PC-9 (cell line): ENCODE results near the gene SIRPA. TPM values are rescaled to one million over a fixed set of nuclear protein-coding genes. Genes with fewer than 3 reads are reported as not detected.

ENCODE experiments used
- BruUV-seq: library from RNA; stranded (reverse); fragments of 400-500 nt; replicated peaks from 2 replicates; lab custom pipeline; 2021; lab: Mats Ljungman, UMichigan
- CTCF ChIA-PET: fragments of 300-600 bp; sonication (Branson Sonifier 250); formaldehyde crosslinking; loops from one replicate; lab custom pipeline; 2022; ENCODE audit warnings: antibody characterized with exemption; lab: Charles Lee
- POLR2A ChIA-PET: fragments of 300-600 bp; sonication (Branson Sonifier 250); formaldehyde crosslinking; loops from one replicate; lab custom pipeline; 2022; ENCODE audit warnings: antibody characterized with exemption; ENCODE audit not compliant: unreplicated experiment; lab: Charles Lee
- DNase-seq, 2 experiments: peaks; one replicate each; pipeline versions ENCODE4 v3.0.0 to v3.0.0-alpha.2; 2015 to 2022; ENCODE audit warnings: mixed read lengths in 1 of 2
- H2AFZ ChIP-seq: fragments of 200-600 bp; sonication (generic); 2 replicates; pipeline ENCODE4 v1.8.1; 2017; ENCODE audit warnings: antibody characterized with exemption
- H3F3A ChIP-seq: fragments of 200-600 bp; sonication (generic); 2 replicates; pipeline ENCODE4 v1.8.1; 2017; ENCODE audit warnings: antibody characterized with exemption, mild to moderate bottlenecking, low read depth; ENCODE audit not compliant: insufficient read depth
- H3K27ac ChIP-seq: fragments of 200-600 bp; sonication (generic); 2 replicates; pipeline ENCODE4 v1.6.1; 2016; ENCODE audit warnings: mixed run types
- H3K27me3 ChIP-seq: fragments of 200-600 bp; sonication (generic); 2 replicates; pipeline ENCODE4 v1.6.1; 2016; ENCODE audit warnings: low read depth, mixed run types; ENCODE audit not compliant: insufficient read depth
- H3K36me3 ChIP-seq: fragments of 200-600 bp; sonication (generic); 2 replicates; pipeline ENCODE4 v1.6.1; 2016; ENCODE audit warnings: low read depth, mixed run types
- H3K4me1 ChIP-seq: fragments of 200-600 bp; sonication (generic); replicated peaks from 2 replicates; pipeline ENCODE4 v1.6.1; 2016; ENCODE audit warnings: mixed run types; ENCODE audit not compliant: insufficient read depth
- H3K4me2 ChIP-seq: fragments of 200-600 bp; sonication (generic); 2 replicates; pipeline ENCODE4 v1.6.1; 2017; ENCODE audit warnings: mixed run types
- H3K4me3 ChIP-seq: fragments of 200-600 bp; sonication (generic); 2 replicates; pipeline ENCODE4 v1.6.1; 2016; ENCODE audit warnings: mixed run types
- H3K79me2 ChIP-seq: fragments of 200-600 bp; sonication (generic); 2 replicates; pipeline ENCODE4 v1.6.1; 2017; ENCODE audit warnings: low read depth, mixed run types
- H3K9me2 ChIP-seq: fragments of 200-600 bp; sonication (generic); 2 replicates; pipeline ENCODE4 v1.8.1; 2017; ENCODE audit warnings: mild to moderate bottlenecking; ENCODE audit not compliant: insufficient read depth
- H3K9me3 ChIP-seq: fragments of 200-600 bp; sonication (generic); 2 replicates; pipeline ENCODE4 v1.8.1; 2016; ENCODE audit warnings: low read depth; ENCODE audit not compliant: insufficient read depth
- H4K20me1 ChIP-seq: fragments of 200-600 bp; sonication (generic); 2 replicates; pipeline ENCODE4 v1.8.1; 2017; ENCODE audit not compliant: insufficient read depth
- CTCF ChIP-seq: fragments of 200-600 bp; sonication (generic); conservative IDR thresholded peaks from 2 replicates; pipeline ENCODE4 v1.6.1; 2017; ENCODE audit warnings: mixed run types, antibody characterized with exemption, mild to moderate bottlenecking, moderate library complexity
- EZH2 ChIP-seq: fragments of 200-600 bp; sonication (generic); IDR thresholded peaks from 2 replicates; pipeline ENCODE4 v1.8.0; 2017; ENCODE audit warnings: antibody characterized with exemption, low read depth
- intact Hi-C: fragments of 100-400 bp; cut with micrococcal nuclease; formaldehyde crosslinking; loops from one replicate; pipeline ENCODE4 v1.10.0; 2022; ENCODE audit not compliant: unreplicated experiment
- total RNA-seq: library from RNA; stranded (reverse); gene quantifications from 2 replicates; pipeline ENCODE4 v1.2.3, GENCODE V29; 2021

Gene SIRPA
- total RNA-seq, 1 experiment from 2014 or later: 18.4 TPM

GRCh38 chr20:1909097-1909496, 13.9 kb downstream of the SIRPA start:
- H3F3A ChIP-seq: no peaks in the 10 kb centered on the region
- no peaks in the 10 kb centered on the region for H4K20me1 ChIP-seq
- ChIA-PET CTCF (no interaction called here), POLR2A (no interaction called here)
- H3K36me3 ChIP-seq: no peaks in the 10 kb centered on the region
- H3K27me3 ChIP-seq: no peaks in the 10 kb centered on the region
- intact Hi-C loops: no loop called here
- H3K9me3 ChIP-seq: no peaks in the 10 kb centered on the region
- TF ChIP-seq EZH2 (no peak), CTCF (no peak)
- H3K27ac ChIP-seq: no peak overlapping the region
- H3K4me2 ChIP-seq: no peak overlapping the region
- no TSS peak for BruUV-seq
- no peaks in the 10 kb centered on the region for H3K9me2 ChIP-seq
- no peak overlapping the region for H3K4me3 ChIP-seq
- no peaks in the 10 kb centered on the region for H3K4me1 ChIP-seq
- no peak for DNase-seq
- H3K79me2 ChIP-seq: no peaks in the 10 kb centered on the region
- no peak overlapping the region for H2AFZ ChIP-seq

GRCh38 chr20:1911536-1911935, 16.3 kb downstream of the SIRPA start:
- Histone ChIP-seq H3K27me3 (no peaks in the 10 kb centered on the region), H3K9me3 (no peaks in the 10 kb centered on the region), H3K27ac (no peak overlapping the region), H4K20me1 (no peaks in the 10 kb centered on the region), H3K4me1 (no peaks in the 10 kb centered on the region), H3K36me3 (no peaks in the 10 kb centered on the region), H2AFZ (no peak overlapping the region), H3K79me2 (no peaks in the 10 kb centered on the region), H3F3A (no peaks in the 10 kb centered on the region), H3K9me2 (no peaks in the 10 kb centered on the region), H3K4me3 (no peak overlapping the region), H3K4me2 (no peak overlapping the region)
- TF ChIP-seq CTCF (no peak), EZH2 (no peak)
- intact Hi-C loops: no loop called here
- no TSS peak for BruUV-seq
- ChIA-PET CTCF (no interaction called here), POLR2A (no interaction called here)
- DNase-seq: no peak

DNA sequence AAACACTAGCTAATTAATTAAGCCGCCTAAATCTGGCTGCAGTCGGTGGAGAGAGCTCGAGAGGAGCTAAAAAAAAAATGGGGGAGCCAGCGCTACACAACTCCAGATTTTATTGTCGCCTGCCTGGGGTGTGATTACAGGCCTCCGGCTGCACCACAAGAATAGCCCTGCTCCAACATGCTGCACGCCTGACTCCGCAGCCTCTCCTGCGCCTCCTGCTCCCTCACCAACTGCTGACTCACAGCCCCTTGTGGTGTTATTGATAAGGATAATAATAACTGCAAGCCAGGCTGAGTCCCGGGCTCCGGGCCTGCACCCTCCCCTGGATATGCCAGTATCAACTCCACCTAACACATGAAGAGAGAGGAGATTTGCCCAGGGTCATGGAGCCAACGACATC, 16.8 kb downstream of the SIRPA start:
- BruUV-seq: no TSS peak
- Histone ChIP-seq H4K20me1 (no peaks in the 10 kb centered on the region), H3K27me3 (no peaks in the 10 kb centered on the region), H3K9me3 (no peaks in the 10 kb centered on the region), H3K27ac (no peak overlapping the region), H3K4me1 (no peaks in the 10 kb centered on the region), H3K36me3 (no peaks in the 10 kb centered on the region), H3K9me2 (no peaks in the 10 kb centered on the region), H3F3A (no peaks in the 10 kb centered on the region), H3K4me3 (no peak overlapping the region), H2AFZ (no peak overlapping the region), H3K79me2 (no peaks in the 10 kb centered on the region), H3K4me2 (no peak overlapping the region)
- CTCF ChIA-PET: interaction anchor here (0.7 kb wide), 1 partner anchor 999 kb away, joined by 3 read pairs; no protein-coding TSS in a partner anchor
- TF ChIP-seq EZH2 (no peak), CTCF (no peak)
- POLR2A ChIA-PET: no interaction called here
- no peak for DNase-seq
- intact Hi-C loops: no loop called here
